Measurements from ENCODE around the gene MAFF.

- TF ChIP-seq POLR2AphosphoS5 (IDR thresholded peaks at IDR 0.05) (no peak), POLR2A (IDR thresholded peaks at IDR 0.05) (no peak), CTCF (IDR thresholded peaks at IDR 0.05) (no peak)
Measured at GRCh38 chr22:38220653-38221386, 19.0 kb downstream of the MAFF start.

Data from stomach (tissue), 4 donors.